GM21825 (cell line): ENCODE data around the gene KIZ.

ENCODE experiments used
- ATAC-seq: cut with Tn5 transposase; IDR thresholded peaks from one replicate; pipeline ENCODE4 v1.9.1; 2021; ENCODE audit warnings: mild to moderate bottlenecking, moderate library complexity; ENCODE audit not compliant: unreplicated experiment

The KIZ gene

GRCh38 chr20:21104921-21105320 lies 21.0 kb upstream of the KIZ start:
- no peak for ATAC-seq

- ATAC-seq, result no peak
Observed at GRCh38 chr20:21105429-21106170, 20.3 kb upstream of the KIZ start.

GRCh38 chr20:21106171-21107017 lies 19.5 kb upstream of the KIZ start, which contains the start of gene LINC00237:
LINC00237 (minus strand) TSS chr20:21106358.
- no peak for ATAC-seq

GRCh38 chr20:21109144-21109543 lies 16.7 kb upstream of the KIZ start:
- ATAC-seq, result no peak

- ATAC-seq, result no peak
Observed at GRCh38 chr20:21110811-21111210, 15.1 kb upstream of the KIZ start.

GRCh38 chr20:21111416-21111815 lies 14.5 kb upstream of the KIZ start:
- no peak for ATAC-seq

- ATAC-seq, result no peak
Observed at GRCh38 chr20:21113697-21114096, 12.2 kb upstream of the KIZ start.

GRCh38 chr20:21114584-21114983 lies 11.3 kb upstream of the KIZ start:
- ATAC-seq, result no peak

GRCh38 chr20:21117521-21117920 lies 8.4 kb upstream of the KIZ start:
- no peak for ATAC-seq

GRCh38 chr20:21118138-21118537 lies 7.7 kb upstream of the KIZ start:
- no peak for ATAC-seq

GRCh38 chr20:21118782-21119181 lies 7.1 kb upstream of the KIZ start:
- no peak for ATAC-seq

GRCh38 chr20:21124190-21124589 lies 1.7 kb upstream of the KIZ start:
- no peak for ATAC-seq

GRCh38 chr20:21125072-21125848 lies 622 bp upstream of the KIZ start:
- ATAC-seq, result peak; percentile 13

- ATAC-seq, result peak; percentile 1
Observed at GRCh38 chr20:21126581-21126870, 644 bp downstream of the KIZ start.

GRCh38 chr20:21127201-21127981 lies 1.5 kb downstream of the KIZ start:
- no peak for ATAC-seq

- ATAC-seq, result no peak
Observed at GRCh38 chr20:21129861-21130260, 4.0 kb downstream of the KIZ start.

- ATAC-seq, result no peak
Observed at GRCh38 chr20:21133404-21133803, 7.5 kb downstream of the KIZ start.

- no peak for ATAC-seq
Observed at GRCh38 chr20:21133917-21134622, 8.2 kb downstream of the KIZ start.

GRCh38 chr20:21134883-21135493 lies 9.1 kb downstream of the KIZ start:
- no peak for ATAC-seq
